SU-DHL-6 (cell line): ENCODE data around the gene SERPINH1.

Source experiments
- H2AFZ ChIP-seq: fragments of 200-600 bp; sonication (generic); 2 replicates; pipeline ENCODE4 v1.6.1; 2014; ENCODE audit warnings: low read depth, mild to moderate bottlenecking, moderate library complexity, mixed read lengths, antibody characterized with exemption, low read length; ENCODE audit not compliant: severe bottlenecking
- H3F3A ChIP-seq: fragments of 200-600 bp; shearing (Covaris generic); 2 replicates; pipeline ENCODE4 v1.6.0; 2016; ENCODE audit warnings: antibody characterized with exemption, mild to moderate bottlenecking; ENCODE audit not compliant: insufficient read depth
- H3K27ac ChIP-seq: fragments of 200-600 bp; sonication (generic); 2 replicates; pipeline ENCODE4 v1.5.1; 2016; ENCODE audit warnings: low read depth, mild to moderate bottlenecking, low read length, moderate library complexity, mixed read lengths
- H3K27me3 ChIP-seq: fragments of 200-600 bp; sonication (generic), shearing (Covaris generic); 2 replicates; pipeline ENCODE4 v1.6.0; 2014; ENCODE audit warnings: mild to moderate bottlenecking, low read length
- H3K36me3 ChIP-seq: fragments of 200-600 bp; sonication (generic); 2 replicates; pipeline ENCODE4 v1.6.1; 2014; ENCODE audit warnings: mild to moderate bottlenecking, low read length, mixed read lengths
- H3K4me2 ChIP-seq: fragments of 300-600, 200-600 bp; shearing (Covaris generic), sonication (generic); 2 replicates; pipeline ENCODE4 v1.6.0; 2014; ENCODE audit warnings: low read length, low read depth, mild to moderate bottlenecking; ENCODE audit not compliant: poor library complexity, severe bottlenecking
- H3K4me3 ChIP-seq: fragments of 200-600 bp; sonication (generic); 2 replicates; pipeline ENCODE4 v1.5.1; 2014; ENCODE audit warnings: antibody characterized with exemption, low read length, mild to moderate bottlenecking, mixed read lengths; ENCODE audit not compliant: insufficient read depth, poor library complexity, severe bottlenecking
- H3K79me2 ChIP-seq: fragments of 200-600 bp; sonication (generic); 2 replicates; pipeline ENCODE4 v1.6.1; 2014; ENCODE audit warnings: mild to moderate bottlenecking, low read length, moderate library complexity; ENCODE audit not compliant: insufficient read depth
- H3K9ac ChIP-seq: fragments of 200-600 bp; sonication (generic); 2 replicates; pipeline ENCODE4 v1.7.0; 2014; ENCODE audit warnings: mild to moderate bottlenecking, low read length
- H3K9me2 ChIP-seq: fragments of 200-600 bp; sonication (generic); replicated peaks from 2 replicates; pipeline ENCODE4 v1.6.1; 2014; ENCODE audit warnings: low read length; ENCODE audit not compliant: insufficient read depth
- H3K9me3 ChIP-seq: fragments of 200-600 bp; sonication (generic); 2 replicates; pipeline ENCODE4 v1.6.1; 2014; ENCODE audit warnings: low read length, mixed read lengths; ENCODE audit not compliant: insufficient read depth
- H4K20me1 ChIP-seq: fragments of 200-600 bp; sonication (generic); 2 replicates; pipeline ENCODE4 v1.6.1; 2014; ENCODE audit warnings: low read depth, mild to moderate bottlenecking, antibody characterized with exemption, low read length, moderate library complexity, mixed read lengths
- EZH2phosphoT487 ChIP-seq: fragments of 200-600 bp; sonication (generic), shearing (Covaris generic); conservative IDR thresholded peaks from 2 replicates; pipeline ENCODE4 v1.6.1; 2018; ENCODE audit warnings: mild to moderate bottlenecking, antibody characterized with exemption, low read length, moderate library complexity, mixed read lengths
- TF ChIP-seq, protein P1 (sequence below): fragments of 200-600 bp; sonication (generic); IDR thresholded peaks from one replicate; pipeline ENCODE4 v1.5.1; 2017; ENCODE audit warnings: antibody characterized with exemption, mild to moderate bottlenecking, low read length, moderate library complexity; ENCODE audit not compliant: insufficient read depth, poor library complexity, severe bottlenecking

The SERPINH1 gene

GRCh38 chr11:75538150-75538942 lies 23.7 kb upstream of the SERPINH1 start:
- no peak overlapping the region for H2AFZ ChIP-seq
- TF ChIP-seq, protein P1, sequence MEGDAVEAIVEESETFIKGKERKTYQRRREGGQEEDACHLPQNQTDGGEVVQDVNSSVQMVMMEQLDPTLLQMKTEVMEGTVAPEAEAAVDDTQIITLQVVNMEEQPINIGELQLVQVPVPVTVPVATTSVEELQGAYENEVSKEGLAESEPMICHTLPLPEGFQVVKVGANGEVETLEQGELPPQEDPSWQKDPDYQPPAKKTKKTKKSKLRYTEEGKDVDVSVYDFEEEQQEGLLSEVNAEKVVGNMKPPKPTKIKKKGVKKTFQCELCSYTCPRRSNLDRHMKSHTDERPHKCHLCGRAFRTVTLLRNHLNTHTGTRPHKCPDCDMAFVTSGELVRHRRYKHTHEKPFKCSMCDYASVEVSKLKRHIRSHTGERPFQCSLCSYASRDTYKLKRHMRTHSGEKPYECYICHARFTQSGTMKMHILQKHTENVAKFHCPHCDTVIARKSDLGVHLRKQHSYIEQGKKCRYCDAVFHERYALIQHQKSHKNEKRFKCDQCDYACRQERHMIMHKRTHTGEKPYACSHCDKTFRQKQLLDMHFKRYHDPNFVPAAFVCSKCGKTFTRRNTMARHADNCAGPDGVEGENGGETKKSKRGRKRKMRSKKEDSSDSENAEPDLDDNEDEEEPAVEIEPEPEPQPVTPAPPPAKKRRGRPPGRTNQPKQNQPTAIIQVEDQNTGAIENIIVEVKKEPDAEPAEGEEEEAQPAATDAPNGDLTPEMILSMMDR, result no peak
- no peak for TF ChIP-seq EZH2phosphoT487

DNA sequence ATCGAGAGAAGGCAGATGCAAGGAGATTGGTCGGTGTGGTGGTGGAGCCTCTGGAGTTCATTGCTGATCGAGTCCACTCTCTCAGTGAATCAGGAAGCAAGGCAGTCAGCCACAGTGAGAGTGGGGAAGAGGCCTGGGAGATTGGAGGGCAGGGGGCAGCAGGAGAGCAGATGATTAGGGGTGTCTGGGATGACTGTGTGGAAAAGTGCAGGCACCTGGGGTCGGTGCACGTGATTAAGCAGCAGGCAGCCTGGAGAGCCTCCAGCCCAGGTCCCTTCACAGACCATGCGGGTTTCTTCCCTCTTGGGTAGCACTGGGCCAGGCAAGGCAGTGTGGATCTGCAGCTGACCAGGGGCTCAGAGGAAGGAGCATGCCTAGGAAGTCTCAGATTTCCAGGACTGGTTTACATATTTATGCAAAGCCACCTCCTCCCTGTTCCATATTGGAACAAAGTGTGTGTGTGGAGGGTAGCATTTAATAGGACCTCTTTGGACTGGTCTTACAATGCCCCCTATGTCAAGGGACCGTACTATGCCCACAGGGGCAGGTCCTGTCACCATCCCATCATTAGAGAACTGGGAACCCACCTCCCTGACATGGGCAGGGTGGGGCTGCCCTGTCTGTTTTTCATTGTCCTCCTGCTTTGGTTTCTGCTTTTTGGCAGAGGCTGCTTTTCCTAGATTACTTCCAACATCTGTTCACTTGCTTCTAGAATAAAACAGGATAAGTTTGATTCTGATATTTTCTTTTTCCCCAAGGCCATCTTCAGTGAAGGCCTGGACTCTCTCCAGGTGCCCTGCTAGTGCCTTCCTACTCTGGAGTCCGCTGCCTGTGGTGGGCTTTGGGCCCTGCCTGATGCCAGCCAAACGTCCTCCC lies 22.4 kb upstream of the SERPINH1 start:
- no peaks in the 10 kb centered on the region for H3K79me2 ChIP-seq
- H4K20me1 ChIP-seq, result no peaks in the 10 kb centered on the region
- no peak overlapping the region for H3K27ac ChIP-seq
- no peak overlapping the region for H3K9ac ChIP-seq
- no peak overlapping the region for H2AFZ ChIP-seq
- no peak overlapping the region for H3K4me2 ChIP-seq
- no peak overlapping the region for H3K4me3 ChIP-seq
- no peaks in the 10 kb centered on the region for H3K9me2 ChIP-seq
- H3K27me3 ChIP-seq, result no peaks in the 10 kb centered on the region
- no peaks in the 10 kb centered on the region for H3K36me3 ChIP-seq
- TF ChIP-seq EZH2phosphoT487, result no peak
- TF ChIP-seq, protein P1, result no peak
- no peaks in the 10 kb centered on the region for H3K9me3 ChIP-seq
- no peaks in the 10 kb centered on the region for H3F3A ChIP-seq

More at GRCh38 chr11:75538150-75538942, 23.7 kb upstream of the SERPINH1 start:
- Histone ChIP-seq H3K4me2 (no peak overlapping the region), H3K36me3 (no peaks in the 10 kb centered on the region), H4K20me1 (no peaks in the 10 kb centered on the region), H3K79me2 (no peaks in the 10 kb centered on the region), H3K9me2 (no peaks in the 10 kb centered on the region), H3K4me3 (no peak overlapping the region), H3K27me3 (no peaks in the 10 kb centered on the region), H3K9ac (no peak overlapping the region), H3K9me3 (no peaks in the 10 kb centered on the region), H3F3A (no peaks in the 10 kb centered on the region), H3K27ac (no peak overlapping the region)

GRCh38 chr11:75541193-75542087 lies 20.6 kb upstream of the SERPINH1 start:
- Histone ChIP-seq H3K9me3 (no peaks in the 10 kb centered on the region), H3K4me2 (no peak overlapping the region), H3F3A (no peaks in the 10 kb centered on the region), H3K9ac (no peak overlapping the region), H3K4me3 (no peak overlapping the region), H3K79me2 (no peaks in the 10 kb centered on the region), H2AFZ (no peak overlapping the region), H3K9me2 (no peaks in the 10 kb centered on the region), H4K20me1 (no peaks in the 10 kb centered on the region), H3K36me3 (no peaks in the 10 kb centered on the region), H3K27ac (no peak overlapping the region), H3K27me3 (no peaks in the 10 kb centered on the region)
- TF ChIP-seq, protein P1, result no peak
- no peak for TF ChIP-seq EZH2phosphoT487
